ENCODE results near the gene SPAG16.

- TF ChIP-seq, protein P1, sequence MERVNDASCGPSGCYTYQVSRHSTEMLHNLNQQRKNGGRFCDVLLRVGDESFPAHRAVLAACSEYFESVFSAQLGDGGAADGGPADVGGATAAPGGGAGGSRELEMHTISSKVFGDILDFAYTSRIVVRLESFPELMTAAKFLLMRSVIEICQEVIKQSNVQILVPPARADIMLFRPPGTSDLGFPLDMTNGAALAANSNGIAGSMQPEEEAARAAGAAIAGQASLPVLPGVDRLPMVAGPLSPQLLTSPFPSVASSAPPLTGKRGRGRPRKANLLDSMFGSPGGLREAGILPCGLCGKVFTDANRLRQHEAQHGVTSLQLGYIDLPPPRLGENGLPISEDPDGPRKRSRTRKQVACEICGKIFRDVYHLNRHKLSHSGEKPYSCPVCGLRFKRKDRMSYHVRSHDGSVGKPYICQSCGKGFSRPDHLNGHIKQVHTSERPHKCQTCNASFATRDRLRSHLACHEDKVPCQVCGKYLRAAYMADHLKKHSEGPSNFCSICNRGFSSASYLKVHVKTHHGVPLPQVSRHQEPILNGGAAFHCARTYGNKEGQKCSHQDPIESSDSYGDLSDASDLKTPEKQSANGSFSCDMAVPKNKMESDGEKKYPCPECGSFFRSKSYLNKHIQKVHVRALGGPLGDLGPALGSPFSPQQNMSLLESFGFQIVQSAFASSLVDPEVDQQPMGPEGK (CRISPR knock-in tag; IDR thresholded peaks at IDR 0.05; ENCODE audit: borderline replicate concordance) = no peak
- TF ChIP-seq, protein P2, sequence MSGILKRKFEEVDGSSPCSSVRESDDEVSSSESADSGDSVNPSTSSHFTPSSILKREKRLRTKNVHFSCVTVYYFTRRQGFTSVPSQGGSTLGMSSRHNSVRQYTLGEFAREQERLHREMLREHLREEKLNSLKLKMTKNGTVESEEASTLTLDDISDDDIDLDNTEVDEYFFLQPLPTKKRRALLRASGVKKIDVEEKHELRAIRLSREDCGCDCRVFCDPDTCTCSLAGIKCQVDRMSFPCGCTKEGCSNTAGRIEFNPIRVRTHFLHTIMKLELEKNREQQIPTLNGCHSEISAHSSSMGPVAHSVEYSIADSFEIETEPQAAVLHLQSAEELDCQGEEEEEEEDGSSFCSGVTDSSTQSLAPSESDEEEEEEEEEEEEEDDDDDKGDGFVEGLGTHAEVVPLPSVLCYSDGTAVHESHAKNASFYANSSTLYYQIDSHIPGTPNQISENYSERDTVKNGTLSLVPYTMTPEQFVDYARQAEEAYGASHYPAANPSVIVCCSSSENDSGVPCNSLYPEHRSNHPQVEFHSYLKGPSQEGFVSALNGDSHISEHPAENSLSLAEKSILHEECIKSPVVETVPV (CRISPR knock-in tag; IDR thresholded peaks at IDR 0.05) = no peak
- TF ChIP-seq ARNTL (CRISPR knock-in tag; IDR thresholded peaks at IDR 0.05; ENCODE audit: borderline replicate concordance, low read depth) = no peak
- TF ChIP-seq CREB5 (CRISPR knock-in tag; IDR thresholded peaks at IDR 0.05; ENCODE audit: low read depth) = no peak
- no peak for TF ChIP-seq ZFP3 (CRISPR knock-in tag; IDR thresholded peaks at IDR 0.05)
- no peak for TF ChIP-seq ZFP30 (CRISPR knock-in tag; IDR thresholded peaks at IDR 0.05)
- no peak for TF ChIP-seq POU6F1 (CRISPR knock-in tag; IDR thresholded peaks at IDR 0.05; ENCODE audit: borderline replicate concordance, low read depth)
- TF ChIP-seq BACH2 (CRISPR knock-in tag; IDR thresholded peaks at IDR 0.05; ENCODE audit: borderline replicate concordance) = no peak
- TF ChIP-seq TCF4 (CRISPR knock-in tag; IDR thresholded peaks at IDR 0.05; ENCODE audit: borderline replicate concordance) = no peak
Measured at GRCh38 chr2:213847316-213847715, 563.1 kb downstream of the SPAG16 start.
